GM21825 (cell line): ENCODE measurements around the gene OSBPL10.
A peak's percentile ranks its signal among the peaks of the same experiment; 100 is the strongest.

ENCODE experiments used
- ATAC-seq: cut with Tn5 transposase; IDR thresholded peaks from one replicate; pipeline ENCODE4 v1.9.1; 2021; ENCODE audit warnings: mild to moderate bottlenecking, moderate library complexity; ENCODE audit not compliant: unreplicated experiment

Gene OSBPL10

DNA sequence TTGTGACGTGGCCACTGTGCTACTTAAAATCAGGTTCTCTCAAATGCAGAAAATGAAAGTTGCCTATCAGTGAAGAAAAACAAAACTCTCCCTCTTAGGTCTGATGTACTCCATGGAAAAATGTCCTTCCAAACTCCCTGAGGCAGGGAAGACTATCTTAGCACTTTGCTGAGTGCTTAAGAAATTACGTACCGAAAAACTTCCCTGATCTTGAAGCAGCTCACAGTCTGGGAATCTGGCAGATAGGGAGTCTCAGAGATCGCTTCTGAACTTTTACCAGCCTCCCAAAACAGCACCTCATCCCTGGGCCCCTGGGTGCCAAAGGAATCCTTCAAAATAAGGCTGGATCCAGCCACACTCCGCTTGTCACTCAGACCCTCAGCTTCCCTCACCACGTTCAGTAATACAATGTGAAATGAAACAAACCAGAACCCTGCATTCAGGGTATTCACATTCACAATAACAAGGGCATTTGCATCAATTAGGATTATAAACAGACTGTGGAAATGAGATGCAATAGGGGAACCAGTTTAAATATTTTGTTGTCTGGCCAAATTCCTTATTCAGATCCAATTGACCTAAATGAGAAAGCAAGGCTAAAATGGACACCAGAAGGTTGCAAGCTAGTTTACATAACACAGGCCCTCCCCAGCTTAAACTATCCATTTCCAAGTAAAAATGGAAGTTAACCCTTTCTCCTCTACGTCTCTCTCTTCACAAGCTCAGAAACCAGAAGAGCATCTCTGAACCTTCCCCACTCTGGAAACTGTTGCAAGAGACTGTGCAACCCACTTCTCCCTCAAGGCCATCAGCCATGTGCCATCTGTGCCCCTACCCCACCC, 20.9 kb downstream of the OSBPL10 start:
- no peak for ATAC-seq

DNA sequence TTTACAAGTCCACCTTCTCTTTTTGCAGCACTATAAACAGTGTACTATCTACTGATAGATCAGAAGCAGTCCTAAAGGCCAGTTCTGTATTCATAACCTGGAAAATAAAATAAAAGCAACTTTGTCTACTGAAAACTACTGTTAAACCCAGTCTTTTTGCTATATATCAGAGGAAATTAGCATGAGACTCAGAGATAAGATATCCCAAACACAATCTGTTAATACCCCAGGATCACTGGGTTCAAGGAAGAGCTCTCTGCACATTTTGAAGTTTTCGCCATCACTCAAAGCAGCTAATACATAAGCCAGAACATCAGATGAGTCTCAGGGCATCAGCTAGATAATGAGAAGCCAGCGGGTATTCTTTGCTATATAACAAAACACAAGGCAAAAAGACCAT, 21.8 kb downstream of the OSBPL10 start:
- no peak for ATAC-seq

DNA sequence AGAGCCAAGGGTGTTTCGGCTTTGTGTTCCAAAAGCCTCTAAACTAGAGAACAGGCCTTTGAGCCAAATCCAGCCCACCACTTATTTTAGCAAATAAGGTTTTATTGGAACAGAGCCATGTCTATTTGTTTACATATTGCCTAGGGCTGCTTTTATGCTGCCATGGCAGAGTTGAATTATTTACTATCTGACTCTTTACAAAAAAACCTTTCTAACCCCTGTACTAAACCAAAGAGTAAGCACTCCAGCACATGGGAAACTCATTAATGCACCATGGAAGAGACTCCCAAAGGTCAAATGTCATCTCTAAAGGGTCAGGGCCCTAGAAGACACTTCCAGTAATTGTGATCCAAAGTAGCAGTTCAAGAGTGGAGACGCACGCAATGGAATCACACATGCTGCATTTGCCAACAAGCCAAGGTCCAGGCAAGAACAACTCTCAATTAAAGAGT, 22.3 kb downstream of the OSBPL10 start:
- ATAC-seq = no peak

DNA sequence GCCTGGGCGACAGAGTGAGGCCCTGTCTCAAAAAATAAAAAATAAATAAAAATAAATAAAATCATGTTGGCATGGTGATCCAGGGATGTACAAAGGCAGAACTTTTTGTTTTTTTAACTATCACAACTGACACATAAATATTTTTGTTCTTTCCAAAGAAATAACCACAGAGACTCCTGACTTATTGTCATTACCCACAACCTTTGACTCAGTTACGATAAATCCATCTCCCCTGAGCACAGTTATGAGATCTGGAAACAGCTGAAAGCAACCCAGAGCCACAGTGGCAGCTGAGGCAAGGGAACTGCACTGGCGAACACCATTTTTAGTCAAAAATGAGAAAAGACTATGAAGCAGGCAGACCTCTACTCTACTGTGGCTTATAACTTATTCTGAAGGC, 24.0 kb downstream of the OSBPL10 start:
- no peak for ATAC-seq

DNA sequence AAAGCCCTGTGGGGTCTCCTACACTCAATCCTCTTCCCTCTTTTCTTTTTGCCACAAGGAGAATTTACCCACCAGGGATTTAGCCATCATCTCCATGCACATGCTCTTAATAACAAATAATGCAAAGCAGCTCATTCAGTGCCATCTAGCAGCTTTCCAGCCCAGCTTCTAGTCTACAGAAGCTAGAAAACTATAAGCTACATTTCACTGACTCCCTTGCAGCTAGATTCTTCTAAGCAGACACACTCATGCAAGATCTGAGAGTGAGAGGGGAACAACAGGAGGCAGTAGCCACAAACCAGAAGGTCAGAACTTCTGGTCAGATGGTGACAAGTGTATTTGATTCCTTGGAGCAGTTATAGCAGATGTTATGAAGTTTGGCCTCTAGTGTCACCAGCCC, 25.5 kb downstream of the OSBPL10 start:
- ATAC-seq = no peak

DNA sequence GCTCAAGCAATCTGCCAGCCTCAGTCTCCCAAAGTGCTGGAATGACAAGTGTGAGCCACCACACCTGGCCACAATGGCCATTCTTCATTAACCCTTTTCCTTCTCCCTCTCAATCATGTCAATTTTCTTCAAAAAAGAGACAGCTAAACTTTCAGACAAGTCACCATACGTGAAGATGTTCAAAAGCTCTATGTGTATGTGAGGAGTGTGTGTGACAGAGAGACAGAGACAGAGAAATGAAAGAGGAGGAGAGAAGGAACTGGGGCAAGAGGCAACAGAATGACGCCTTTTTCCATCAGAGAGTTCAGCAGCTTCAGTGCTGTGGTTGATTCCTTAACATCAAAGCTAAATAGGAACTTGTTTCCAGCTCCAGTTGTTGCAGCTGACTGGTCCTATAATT, 27.4 kb downstream of the OSBPL10 start:
- no peak for ATAC-seq

DNA sequence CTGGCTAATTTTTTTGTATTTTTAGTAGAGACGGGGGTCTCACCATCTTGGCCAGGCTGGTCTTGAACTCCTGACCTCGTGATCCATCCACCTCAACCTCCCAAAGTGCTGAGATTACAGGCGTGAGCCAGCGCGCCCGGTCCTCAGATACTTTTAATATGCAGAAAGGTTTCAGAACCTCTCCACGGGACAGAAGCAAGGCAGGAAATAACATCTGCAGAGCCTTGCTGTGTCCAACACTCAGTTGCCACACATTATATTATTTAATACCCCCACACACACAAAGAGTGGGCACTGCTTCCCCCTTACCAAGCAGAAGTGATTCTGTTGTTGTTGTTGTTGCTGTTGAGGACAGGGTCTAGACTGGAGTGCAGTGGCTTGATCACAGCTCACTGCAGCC, 28.0 kb downstream of the OSBPL10 start:
- no peak for ATAC-seq

DNA sequence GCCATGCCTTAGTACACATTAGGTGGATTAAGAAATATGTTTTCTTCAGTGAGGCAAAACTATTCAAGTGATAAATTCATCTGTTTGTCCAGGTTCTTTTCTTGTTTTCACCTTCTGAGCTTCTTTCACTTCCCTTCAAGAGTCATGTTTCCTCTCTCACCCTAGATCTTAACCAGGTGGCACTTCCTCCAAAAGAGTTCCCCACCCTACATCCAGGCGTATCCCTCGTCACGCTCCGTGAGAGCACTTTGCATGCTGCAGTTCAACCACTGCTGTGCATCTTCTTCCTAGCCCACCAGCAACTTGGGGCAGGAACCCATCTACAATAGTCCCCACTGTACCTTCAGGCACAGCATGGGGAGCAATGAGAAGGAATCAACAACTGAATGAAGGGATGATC, 28.9 kb downstream of the OSBPL10 start:
- ATAC-seq = peak; percentile 93

DNA sequence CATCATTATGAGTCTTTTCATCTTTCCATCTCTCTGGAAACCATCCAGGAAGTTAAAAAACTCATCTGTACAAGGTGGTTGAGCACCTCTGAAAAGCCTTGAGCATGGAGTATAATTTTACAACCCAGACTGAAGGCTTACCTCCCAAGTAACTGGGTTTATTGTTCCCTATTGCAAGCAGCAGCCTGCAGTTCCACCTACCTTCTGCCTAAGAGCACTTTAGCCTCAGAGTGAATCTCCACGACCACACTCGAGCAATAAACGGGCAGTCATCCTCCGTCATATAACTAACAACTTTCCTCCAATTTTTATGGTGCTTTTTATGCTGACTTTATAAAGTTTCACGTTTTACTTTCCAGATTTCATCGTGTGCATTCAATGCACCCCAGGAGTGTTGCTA, 32.8 kb downstream of the OSBPL10 start:
- ATAC-seq = no peak

DNA sequence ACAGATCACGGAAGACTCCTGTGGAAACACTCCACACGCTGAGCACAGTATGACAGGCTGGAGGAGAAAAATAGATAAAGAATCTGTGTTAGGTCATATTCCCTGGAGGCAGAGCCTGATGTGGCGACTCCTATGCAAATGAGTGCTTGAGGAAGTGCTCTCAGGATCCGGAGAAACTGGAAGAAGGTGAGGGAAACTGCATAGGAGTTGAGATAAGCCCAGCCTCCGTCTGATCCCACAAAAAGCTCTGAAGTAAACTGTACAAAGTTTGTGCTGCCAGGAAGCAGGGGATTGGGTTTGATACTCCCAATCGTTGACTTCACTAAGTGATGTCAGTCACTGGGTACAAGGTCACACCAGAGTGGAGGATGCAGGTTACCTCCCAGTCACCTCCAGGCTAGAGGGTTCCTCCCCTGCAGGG, 33.4 kb downstream of the OSBPL10 start:
- no peak for ATAC-seq

DNA sequence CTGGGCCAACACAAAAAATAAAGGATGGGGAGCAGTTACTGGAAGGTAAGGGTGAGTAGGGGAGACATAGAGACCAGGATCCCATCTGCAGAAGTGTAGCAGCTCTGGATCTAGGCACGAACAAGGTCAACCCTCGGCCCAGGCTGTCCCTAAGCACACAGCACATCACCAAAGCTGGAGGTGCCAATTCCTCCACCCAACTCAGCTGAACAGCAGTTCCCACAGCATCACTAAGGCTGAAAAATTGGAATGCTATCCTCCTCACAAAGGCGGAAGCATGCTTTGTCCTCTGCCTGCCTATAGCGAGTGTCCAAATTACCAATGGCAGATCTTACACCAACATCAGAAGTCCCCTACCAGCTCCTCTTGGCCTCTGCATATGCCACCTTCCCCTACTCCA, 33.9 kb downstream of the OSBPL10 start:
- no peak for ATAC-seq

DNA sequence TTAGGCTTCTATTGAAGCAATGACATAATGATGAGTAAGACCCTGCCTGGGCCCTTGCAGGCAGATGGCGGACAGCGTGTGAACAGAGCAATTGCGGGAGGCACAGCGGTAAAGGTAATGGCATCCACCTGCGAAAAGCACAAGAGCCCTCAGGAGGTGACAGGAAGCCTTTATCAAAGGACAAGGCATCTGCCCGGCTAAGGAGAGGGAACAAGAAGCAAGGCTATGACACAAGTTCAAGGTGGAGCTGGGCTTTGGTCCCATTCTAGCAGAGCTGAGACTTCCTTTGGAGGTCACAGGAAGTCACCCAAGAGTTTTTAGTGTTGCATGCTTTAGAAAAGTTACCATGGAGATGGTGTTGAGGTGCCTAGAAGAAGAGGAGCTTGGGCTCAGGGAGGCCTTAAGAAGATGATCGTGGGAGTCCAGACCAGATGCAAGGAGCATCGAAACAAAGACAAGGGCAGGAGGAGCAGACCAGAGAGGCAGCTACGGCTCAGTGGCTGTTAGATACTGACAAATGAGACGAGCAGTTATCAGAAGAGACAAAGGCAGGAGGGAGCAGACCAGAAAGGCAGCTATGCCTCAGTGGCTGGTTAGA, 34.5 kb downstream of the OSBPL10 start:
- no peak for ATAC-seq

DNA sequence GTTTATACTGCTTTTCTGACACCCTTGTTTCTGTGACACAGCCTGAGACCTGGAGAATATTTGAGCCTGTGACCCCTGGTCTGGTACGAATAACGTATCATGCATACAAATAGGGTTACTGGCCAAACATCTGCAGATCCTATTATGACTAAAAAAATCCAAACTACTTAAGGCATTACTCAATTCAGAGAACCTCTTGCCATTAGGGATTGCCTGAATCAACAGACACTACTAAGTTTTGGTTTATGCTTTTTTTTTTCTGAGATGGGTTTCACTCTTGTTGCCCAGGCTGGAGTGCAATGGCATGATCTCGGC, 35.4 kb downstream of the OSBPL10 start:
- ATAC-seq = no peak

DNA sequence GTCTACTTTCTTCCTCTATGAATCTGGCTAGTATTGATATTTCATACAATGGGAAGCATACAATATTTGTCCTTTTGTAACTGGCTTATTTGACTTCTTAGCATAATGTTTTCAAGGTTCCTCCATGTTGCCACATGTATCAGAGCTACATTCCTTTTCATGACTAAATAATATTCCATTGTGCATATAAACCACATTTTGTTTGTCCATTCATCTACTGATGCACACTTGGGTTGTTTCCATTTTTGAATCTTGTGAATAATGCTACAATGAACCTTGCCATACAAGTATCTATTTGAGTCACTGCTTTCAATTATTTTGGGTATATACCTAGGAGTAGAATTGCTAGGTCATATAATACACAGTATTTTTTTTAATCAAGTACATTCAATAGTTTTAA, 38.0 kb downstream of the OSBPL10 start:
- no peak for ATAC-seq

DNA sequence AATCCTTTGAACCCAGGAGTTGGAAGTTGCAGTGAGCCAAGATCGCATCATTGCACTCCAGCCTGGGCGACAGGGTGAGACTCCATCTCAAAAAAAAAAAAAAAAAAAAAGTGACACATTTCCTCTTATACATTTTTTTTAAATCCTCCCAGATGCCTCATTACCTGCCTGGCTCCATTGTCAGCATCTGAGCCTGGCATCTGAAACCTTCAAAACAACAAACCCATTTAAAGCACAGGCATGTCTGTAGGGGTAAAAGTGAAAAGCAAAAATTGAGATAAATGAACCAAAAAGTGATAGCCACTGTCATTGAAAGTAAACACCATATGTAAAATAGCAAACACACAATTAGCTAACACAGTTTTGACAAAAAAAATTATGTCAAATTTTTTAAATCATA, 38.6 kb downstream of the OSBPL10 start:
- no peak for ATAC-seq

DNA sequence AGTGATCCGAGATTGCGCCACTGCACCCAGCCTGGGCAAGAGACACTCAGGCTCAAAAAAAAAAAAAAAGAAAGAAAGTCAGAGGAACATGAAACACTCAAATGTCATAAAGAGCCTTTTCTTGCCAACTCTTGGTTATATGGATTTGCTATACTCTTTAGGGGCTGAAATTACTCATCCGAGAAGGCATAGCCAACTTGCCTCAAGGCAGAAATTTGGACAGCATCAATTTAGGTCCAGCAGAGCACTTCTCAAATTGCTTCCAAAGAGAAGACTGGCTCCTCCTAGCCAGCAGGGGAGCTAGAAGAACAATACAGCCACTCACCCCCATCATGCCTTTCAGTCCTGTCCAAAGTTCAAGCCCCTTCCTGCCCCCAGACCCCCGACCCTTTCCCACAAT, 43.8 kb downstream of the OSBPL10 start:
- ATAC-seq = no peak

DNA sequence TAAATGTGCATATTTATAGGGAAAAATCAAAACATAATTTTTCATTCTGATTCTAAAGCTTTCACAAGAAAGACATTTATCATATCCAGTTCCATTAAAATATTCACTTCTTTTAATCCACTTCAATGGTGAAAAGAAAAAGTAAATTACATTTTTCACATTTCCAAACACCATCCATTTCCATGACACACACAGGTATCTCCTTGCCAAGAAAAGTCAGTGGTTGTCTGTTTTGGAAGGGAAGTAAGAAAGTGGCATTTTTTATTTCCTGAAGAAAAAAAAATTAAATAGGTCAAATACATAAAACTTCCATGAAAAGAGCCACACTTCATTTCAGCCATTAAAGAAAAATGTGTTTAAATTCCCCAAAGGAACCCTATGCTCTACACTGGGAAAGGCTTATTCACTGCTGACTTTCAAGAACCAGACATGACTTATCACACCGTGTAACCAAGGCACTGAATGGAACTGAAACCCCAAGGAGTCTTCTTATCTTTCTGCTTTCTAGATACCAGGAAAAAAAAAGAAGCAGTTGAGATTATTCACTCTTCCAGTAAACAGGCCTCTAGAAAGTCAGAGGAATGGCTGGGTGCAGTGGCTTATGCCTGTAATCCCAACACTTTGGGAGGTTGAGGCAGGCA, 44.5 kb downstream of the OSBPL10 start:
- ATAC-seq = no peak

DNA sequence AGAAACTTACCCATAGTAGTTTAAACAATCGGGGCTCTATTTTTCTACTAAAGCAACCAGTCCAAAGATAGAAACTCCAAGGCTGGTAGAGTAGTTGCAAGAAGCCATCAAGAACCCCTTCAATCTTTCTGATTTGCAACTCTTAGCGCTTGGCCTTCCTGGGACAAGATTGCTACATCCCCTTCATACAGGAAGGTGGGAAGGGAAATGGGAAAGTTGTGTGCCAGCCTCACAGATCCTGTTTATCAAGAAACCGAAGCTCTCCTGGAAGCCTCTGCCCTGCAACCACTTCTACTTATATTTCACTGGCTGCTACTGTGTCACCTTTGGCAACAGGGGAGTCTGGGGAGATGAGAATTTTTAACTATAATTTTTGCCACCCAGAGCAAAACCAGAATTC, 46.2 kb downstream of the OSBPL10 start:
- no peak for ATAC-seq

DNA sequence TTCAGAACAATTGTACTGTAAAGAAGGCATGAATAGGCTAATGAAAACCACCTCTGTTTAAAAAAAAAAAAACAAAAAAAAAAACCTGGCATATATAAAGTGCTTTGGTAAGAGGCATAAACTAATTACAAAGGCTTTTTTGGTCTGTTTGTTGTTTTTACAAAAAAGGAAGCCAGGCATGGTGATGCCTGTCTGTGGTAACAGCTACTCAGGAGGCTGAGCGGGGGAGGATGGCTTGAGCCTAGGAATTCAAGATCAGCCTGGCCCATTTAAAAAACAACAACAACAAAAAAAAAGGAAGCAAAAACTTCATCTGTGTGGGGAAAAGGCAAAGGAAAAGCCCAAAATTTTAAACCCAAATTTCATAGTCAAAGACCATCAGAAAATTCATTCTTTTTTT, 47.0 kb downstream of the OSBPL10 start:
- ATAC-seq = no peak

DNA sequence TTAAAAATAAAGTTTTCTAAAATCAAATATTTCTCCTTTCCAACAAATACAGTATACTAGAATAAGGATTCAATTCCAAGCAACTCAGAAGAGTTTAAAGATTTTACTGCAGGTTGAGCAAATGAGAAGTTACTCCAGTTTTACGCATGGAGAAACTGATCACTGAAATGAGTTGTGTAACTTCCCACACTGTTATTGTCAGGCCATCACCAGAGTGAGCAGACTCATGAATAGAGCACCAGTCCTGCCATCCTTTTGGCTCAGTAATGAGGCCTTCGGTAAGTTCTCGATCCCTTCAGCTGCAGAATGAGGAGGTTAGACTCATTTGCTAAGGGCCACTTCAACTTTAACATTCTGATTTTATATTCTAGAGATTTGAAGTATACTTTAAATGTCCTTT, 48.1 kb downstream of the OSBPL10 start:
- ATAC-seq = no peak

DNA sequence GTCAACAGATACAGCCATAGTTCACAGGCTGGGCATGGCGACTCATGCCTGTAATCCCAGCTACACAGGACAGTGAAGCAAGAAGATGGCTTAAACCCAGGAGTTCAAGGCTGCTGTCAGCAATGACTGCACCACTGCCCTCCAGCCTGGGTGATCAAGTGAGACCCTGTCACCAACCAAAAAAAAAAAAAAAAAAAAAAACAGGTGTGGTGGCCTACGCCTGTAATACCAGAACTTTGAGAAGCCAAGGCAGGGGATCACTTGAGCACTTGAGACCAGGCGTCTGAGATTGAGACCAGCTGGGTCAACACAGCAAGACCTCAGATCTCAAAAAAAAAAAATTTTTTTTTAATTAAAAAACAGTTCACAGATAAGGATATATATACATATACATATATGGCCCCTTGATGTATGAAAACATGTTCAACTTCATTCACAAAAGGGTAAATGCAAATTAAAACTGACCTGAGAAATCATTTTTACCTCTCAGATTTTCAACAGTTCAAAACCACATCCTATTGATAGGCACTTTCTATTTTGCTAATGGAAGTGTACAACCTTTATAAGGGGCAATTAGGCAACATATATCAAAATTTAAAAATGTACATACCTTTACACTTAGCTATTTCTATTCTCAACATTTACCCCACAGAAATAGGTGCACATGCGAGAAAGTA, 51.1 kb downstream of the OSBPL10 start:
- ATAC-seq = no peak

DNA sequence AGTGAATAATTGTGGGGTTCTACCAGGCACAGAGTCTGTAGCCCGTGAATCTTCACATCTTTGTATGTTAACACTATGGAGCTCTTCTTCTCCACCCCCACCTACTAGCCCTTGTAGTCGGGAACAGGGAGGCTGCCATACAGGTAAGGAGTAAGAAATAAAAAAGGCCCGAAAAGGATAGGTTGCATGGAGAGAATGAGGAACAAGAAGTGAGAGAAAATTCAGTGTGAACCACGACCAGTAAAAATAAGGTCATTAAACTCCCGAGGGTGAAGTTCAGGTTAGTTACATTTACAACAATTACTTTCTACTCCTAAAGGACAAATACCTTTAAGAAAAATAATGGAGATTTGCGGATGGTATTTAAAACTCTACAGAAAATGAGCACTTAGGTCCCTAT, 53.3 kb downstream of the OSBPL10 start:
- no peak for ATAC-seq
